Prostate gland (tissue), 2 donors: ENCODE results near the gene ZNF576.

Source experiments
- POLR2A ChIP-seq: fragments of 450-650 bp; IDR thresholded peaks from one replicate; pipeline ENCODE4 v1.6.1; 2016; ENCODE audit warnings: antibody characterized with exemption, mild to moderate bottlenecking
- TF ChIP-seq, protein P1 (sequence below), 4 experiments: fragments of 200-600 bp in 2 of 4; fragments of 450-650 bp in 2 of 4; sonication (generic) in 2 of 4; IDR thresholded peaks; 1 replicate in 3 of 4; 2 replicates in 1 of 4; pipeline ENCODE4 v1.5.1; 2016 to 2019; ENCODE audit warnings: antibody characterized with exemption in 4 of 4, mild to moderate bottlenecking in 2 of 4, moderate library complexity in 2 of 4

DNA sequence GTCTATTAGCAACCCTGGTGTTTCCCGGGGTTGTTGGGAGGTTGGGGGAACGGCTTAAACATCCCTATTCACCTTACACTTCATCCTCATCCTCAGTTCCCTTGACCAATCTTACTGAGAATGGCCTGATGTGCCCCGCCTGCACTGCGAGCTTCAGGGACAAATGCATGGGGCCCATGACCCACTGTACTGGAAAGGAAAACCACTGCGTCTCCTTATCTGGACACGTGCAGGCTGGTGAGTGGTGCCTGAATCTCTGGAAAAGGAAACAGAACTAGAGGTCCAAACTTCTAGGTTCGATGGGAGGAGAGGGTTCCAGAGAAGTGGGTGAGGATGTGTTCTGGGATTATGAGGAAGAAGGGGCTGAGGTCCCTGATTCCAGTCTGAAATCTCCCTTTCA lies 14.9 kb upstream of the ZNF576 start:
- TF ChIP-seq POLR2A, result no peak
- TF ChIP-seq, protein P1, sequence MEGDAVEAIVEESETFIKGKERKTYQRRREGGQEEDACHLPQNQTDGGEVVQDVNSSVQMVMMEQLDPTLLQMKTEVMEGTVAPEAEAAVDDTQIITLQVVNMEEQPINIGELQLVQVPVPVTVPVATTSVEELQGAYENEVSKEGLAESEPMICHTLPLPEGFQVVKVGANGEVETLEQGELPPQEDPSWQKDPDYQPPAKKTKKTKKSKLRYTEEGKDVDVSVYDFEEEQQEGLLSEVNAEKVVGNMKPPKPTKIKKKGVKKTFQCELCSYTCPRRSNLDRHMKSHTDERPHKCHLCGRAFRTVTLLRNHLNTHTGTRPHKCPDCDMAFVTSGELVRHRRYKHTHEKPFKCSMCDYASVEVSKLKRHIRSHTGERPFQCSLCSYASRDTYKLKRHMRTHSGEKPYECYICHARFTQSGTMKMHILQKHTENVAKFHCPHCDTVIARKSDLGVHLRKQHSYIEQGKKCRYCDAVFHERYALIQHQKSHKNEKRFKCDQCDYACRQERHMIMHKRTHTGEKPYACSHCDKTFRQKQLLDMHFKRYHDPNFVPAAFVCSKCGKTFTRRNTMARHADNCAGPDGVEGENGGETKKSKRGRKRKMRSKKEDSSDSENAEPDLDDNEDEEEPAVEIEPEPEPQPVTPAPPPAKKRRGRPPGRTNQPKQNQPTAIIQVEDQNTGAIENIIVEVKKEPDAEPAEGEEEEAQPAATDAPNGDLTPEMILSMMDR (IDR thresholded peaks at IDR 0.05), result no peak
